NCI-H345 (cell line): ENCODE measurements around the gene GRHPR.
"Not testable (repeated sequence)": the region's sequence is repeated elsewhere in the genome, so short reads cannot be mapped to it uniquely, and the experiment has no call there.

Experiments
- DNase-seq: peaks from one replicate; lab custom pipeline; 2025; lab: John Stamatoyannopoulos, UW

GRHPR gene

GRCh38 chr9:37449862-37450632, 27.6 kb downstream of the GRHPR start:
- DNase-seq = no peak

- DNase-seq = no peak
Observed at GRCh38 chr9:37451628-37452027, 29.1 kb downstream of the GRHPR start.

DNA sequence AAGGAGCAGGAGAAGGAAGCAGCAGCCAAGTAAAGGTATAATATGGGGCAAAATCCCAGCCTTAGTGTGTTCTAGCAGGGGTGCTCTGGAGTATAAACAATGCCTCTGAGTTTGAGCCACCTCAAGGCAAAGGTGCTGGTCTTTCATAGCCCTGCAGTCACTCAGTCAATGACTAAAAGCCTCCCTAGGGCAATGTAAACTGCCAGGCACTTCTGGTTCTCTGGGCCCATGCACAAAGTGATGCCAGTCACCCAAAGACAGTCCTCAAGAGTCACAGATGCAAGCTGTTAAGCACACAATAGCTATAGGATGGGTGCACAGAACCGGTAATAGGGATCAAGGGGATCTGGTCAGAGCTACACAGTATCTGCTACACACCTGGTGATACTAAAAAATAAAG, 30.1 kb downstream of the GRHPR start:
- no peak for DNase-seq

DNA sequence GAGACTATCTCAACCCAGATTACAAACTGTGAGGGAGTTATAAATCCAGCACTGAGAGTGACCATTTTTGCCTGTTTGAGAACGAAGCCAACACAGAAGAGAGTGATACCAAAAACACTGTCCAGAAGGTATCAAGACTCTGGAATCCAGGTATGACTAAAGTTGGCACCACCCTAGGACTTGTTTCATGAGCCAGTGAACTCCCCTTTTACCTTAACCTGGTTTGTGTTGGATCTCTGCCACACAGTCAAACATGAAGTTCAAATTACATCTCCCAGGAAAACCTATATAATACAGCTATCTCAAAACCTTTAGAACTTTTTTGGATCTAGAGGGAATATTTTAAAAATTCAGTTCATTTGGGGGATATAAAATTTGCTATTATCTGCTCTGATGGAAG, 31.3 kb downstream of the GRHPR start:
- DNase-seq = no peak

- no peak for DNase-seq
Observed at GRCh38 chr9:37454238-37454637, 31.7 kb downstream of the GRHPR start.

DNA sequence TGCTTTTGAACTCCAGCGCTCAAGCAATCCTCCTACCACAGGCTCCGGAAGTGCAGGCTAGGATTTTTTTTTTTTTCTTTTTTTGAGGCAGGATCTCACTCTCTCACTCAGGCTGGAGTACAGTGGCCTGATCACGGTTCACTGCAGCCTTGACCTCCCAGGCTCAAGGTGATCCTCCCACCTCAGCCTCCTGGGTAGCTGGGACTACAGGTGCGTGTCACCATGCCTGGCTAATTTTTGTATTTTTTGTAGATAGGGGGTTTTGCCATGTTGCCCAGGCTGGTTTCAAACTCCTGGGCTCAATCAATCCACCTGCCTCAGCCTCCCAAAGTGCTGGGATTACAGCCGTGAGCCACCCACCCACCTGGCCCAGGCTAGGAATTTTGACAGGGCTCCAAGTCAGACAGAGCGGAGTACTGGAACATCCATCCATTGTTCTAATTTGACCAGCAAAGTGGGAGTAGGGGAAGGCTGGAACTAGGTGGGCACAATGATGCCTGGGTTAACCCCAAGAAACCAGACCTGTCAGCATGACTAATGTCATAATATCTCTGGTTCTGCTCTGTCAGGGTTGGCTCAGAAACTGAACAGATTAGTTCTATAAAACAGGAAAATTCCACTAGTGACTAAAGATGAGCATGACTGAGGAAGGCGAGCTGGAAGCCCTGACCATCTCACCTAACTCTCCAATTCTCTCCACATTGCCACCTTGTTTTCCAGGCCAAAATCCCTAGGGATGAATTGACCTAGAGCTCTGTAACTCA, 33.6 kb downstream of the GRHPR start:
- DNase-seq = no peak

- DNase-seq = no peak
Observed at GRCh38 chr9:37456817-37457216, 34.3 kb downstream of the GRHPR start.

DNA sequence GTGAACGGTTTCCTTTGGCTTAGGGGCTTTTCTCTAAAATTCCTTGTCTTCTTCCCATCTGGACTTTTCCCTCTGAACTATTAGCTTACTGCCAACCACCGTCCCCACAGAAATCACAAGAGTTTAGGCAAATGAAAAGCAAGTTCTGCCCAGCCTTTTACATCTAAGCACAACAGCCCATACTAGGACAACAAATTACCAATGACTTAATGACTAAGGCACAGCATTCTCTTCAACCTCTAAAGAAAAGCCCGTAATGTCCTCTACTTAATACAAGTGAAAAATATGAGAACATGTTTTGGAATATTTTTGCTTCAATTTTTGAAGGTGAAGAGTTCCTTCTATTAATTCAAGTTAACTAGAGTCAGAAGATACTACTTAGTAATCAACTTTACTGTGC, 41.5 kb downstream of the GRHPR start:
- no peak for DNase-seq

- peak; percentile 88 for DNase-seq
Observed at GRCh38 chr9:37464426-37465248, 42.1 kb downstream of the GRHPR start.

DNA sequence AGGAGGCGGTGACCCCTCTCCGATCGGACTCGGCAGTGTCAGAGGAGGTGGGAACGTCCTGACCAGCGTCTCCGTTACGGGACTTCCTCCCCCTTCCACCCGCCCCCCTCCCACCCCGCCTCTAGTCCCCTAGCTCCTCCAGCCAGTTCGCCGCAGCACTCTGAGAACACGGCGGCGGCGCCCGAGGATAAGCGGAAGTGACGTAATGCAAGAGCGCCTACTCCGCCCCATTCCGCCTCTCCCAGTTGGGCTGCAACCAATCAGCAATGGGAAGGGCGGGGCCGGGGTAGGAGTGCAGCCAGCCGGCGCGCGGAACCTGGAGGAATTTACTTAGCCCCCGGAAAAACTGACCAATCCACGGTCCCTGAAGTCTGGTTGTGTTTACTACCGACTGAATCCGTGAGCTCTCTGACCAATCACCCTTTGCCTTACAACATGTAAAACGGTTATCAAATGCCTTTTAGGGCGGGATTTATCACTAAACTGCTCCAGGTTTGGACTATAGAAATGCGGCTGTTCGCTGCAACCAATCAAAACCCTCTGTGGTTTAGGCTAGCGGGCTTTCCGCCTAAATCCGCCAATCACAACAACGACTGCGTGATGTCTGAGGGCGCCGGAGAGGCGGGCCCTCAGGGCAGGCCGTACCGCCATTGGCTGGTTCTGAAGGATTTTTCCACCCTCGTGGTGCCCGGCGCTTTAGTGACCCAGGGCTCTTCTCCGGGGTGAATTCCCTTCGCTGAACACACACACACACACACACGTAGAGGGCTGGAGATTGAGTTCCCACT, 42.9 kb downstream of the GRHPR start, which contains the start of gene ZBTB5:
ZBTB5 (minus strand) TSS at position 202 of the 788 bp plus-strand sequence. CDS start 22,899 bp downstream, outside the sequence.
- DNase-seq = peak; percentile 100

- DNase-seq = peak; percentile 53
Observed at GRCh38 chr9:37466037-37466709, 43.7 kb downstream of the GRHPR start.

- DNase-seq = not testable (repeated sequence)
Observed at GRCh38 chr9:37467530-37467929, 45.0 kb downstream of the GRHPR start.

DNA sequence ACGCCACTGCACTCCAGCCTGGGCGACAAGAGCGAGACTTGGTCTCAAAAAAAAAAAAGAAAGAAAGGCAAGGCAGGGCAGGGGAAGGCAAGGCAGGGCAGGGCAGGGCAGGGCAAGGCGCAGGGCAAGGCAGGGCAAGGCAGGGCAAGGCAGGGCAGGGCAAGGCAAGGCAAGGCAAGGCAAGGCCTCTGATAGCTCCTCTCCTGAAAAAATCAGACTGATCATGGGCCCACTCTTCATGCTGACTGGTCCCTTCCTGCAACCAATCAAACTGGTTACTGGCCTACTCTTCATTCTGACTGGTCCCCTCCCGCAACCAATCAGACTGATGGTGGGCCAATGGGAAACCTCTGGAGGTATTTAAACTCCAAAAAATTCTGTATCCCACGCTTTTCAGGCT, 46.1 kb downstream of the GRHPR start:
- DNase-seq = no peak

GRCh38 chr9:37471942-37472684, 49.6 kb downstream of the GRHPR start:
- no peak for DNase-seq

DNA sequence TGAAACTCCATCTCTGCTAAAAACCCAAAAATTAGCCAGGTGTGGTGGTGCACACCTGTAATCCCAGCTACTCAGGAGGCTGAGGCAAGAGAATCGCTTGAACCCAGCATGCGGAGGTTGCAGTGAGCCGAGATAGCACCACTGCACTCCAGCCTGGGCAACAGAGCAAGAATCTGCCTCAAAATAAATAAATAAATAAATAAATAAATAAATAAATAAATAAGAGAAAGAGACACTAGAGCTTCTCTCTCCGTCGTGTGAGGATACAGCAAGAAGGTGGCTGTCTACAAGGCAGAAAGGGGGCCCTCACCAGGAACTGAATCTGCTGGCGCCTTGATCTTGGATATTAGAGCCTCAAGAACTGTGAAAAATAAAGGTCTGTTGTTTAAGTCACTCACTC, 51.5 kb downstream of the GRHPR start:
- DNase-seq = not testable (repeated sequence)

- DNase-seq = no peak
Observed at GRCh38 chr9:37474438-37474837, 51.9 kb downstream of the GRHPR start.

DNA sequence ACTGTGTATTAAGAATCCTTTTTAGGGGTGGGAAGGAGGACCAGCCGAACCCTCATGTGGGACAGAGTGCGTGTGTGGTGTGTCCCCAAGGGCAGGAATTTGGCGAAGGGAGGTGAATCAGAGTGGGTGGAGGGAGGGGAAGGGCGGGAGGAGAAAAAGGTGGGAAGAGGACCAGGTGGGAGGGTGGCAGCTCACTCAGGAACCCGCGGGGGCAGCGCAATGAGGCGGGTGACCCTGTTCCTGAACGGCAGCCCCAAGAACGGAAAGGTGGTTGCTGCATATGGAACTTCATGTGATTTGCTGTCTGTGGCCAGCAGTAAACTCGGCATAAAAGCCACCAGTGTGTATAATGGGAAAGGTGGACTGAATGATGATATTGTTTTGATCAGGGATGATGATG, 54.4 kb downstream of the GRHPR start:
- no peak for DNase-seq

DNA sequence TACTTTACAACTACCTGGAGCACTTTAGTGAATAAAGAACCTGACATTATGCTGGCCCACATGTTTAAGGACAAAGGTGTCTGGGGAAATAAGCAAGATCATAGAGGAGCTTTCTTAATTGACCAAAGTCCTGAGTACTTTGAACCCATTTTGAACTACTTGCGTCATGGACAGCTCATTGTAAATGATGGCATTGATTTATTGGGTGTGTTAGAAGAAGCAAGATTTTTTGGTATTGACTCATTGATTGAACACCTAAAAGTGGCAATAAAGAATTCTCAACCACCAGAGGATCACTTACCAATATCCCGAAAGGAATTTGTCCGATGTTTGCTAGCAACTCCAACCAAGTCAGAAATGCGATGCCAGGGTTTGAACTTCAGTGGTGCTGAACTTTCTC, 54.9 kb downstream of the GRHPR start:
- not testable (repeated sequence) for DNase-seq

DNA sequence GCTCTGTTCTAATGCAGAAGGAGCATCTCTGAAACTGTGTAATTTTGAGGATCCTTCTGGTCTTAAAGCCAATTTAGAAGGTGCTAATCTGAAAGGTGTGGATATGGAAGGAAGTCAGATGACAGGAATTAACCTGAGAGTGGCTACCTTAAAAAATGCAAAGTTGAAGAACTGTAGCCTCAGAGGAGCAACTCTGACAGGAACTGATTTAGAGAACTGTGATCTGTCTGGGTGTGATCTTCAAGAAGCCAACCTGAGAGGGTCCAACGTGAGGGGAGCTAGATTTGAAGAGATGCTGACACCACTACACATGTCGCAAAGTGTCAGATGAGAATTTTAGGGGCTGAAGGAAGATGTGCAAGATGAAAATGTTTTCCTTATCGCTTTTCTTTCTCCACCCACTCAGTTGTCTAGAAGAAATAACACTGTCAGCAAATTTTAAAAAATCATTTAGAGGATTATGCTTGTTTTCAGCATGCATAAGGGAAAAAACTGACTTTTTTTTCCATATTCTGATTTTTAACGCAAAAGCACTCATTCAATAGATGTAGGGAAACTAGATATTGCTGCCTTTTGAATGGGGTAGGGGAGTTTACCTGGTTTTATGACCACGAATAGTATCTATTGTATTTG, 55.6 kb downstream of the GRHPR start:
- DNase-seq = not testable (repeated sequence)

DNA sequence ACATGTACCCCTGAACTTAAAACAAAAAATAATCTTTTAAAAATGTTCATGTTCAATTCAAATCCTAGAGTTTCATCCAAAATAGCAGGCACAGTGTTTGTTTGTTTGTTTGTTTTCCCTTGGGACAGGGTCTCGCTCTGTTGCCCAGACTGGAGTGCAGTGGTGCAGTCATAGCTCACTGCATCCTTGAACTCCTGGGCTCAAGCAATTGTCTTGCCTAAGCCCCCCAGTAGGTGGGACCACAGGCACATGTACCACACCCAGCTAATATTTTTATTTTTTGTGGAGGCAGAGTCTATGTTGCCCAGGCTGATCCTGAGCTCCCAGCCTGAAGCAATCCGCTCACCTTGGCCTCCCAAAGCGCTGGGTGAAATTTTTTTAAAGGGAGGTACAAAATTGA, 58.3 kb downstream of the GRHPR start:
- DNase-seq = no peak
